ENCODE data around the gene C12orf76. TPM values are rescaled to one million over a fixed set of nuclear protein-coding genes. Genes with fewer than 3 reads are reported as not detected.

Gene C12orf76
- total and polyA plus RNA-seq, 10 of the 15 experiments (the other 5 are each of a cell fraction or from before 2014, with no cell fraction given), result 3.6 to 20.4 (median 10.7) TPM

DNA sequence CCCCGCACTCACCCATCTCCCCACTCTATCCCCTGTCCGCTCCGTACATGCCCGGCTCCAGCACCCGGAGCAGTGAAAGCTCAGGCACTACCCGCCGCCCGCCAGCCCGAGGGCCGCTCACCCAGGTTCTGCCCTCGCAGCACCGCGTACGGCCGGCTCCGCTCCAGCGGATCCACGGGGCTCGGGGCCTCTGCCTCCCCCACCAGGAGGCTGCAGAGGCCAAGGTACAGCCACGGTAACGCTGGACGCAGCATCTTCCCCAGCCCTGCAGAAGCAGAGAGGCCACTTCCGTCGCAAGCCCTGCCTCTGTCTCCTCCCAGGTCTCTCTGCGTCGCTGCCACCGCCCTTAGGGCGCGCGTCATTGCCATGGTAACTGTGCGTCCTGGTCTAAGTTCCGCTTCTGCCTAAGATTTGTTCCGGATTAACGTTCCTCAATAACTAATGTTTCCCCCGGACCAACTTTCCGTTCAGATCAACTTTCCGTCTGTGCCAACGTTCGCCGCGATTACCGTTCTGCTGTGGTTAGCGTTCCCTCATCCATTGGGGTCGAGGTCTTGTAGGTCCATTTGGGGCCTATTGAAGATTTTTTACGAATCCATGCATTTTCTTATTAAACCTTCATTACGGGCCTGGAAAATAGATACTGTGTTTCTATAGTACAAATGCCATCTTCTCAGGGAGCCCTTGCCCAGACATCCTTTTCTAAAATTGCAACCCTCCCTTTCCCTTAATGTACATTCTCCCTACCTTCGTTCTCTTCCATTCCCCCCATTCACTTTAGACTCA is at the start of gene C12orf76 (continued):
- TF ChIP-seq ZNF384 (IDR thresholded peaks at IDR 0.05; ENCODE audit: borderline replicate concordance, low read depth, low read length) (no peak), REST (IDR thresholded peaks at IDR 0.05; ENCODE audit: low read depth, low read length) (no peak), NBN (IDR thresholded peaks at IDR 0.05) (peak; percentile 96), CEBPB (IDR thresholded peaks at IDR 0.05; ENCODE audit: borderline replicate concordance in 1 of 2, low read depth in 2 of 2, low read length in 2 of 2) (no peak), MEF2B (IDR thresholded peaks at IDR 0.05; ENCODE audit: partially characterized antibody, poor library complexity, severe bottlenecking) (peak; percentile 49), JUND (IDR thresholded peaks at IDR 0.05; ENCODE audit: low read depth, low read length) (no peak), MEF2A (IDR thresholded peaks at IDR 0.05; ENCODE audit: insufficient read depth, low read depth, low read length) (0 out of 2 replicates have a peak, but pooled peaks have one; percentile 50), MYB (IDR thresholded peaks at IDR 0.05; ENCODE audit: borderline replicate concordance, low read depth, low read length) (no peak), RAD21 (IDR thresholded peaks at IDR 0.05; ENCODE audit: insufficient read depth, low read depth, low read length) (peak; percentile 32; the same call in 1 of the 2 replicates), KLF5 (IDR thresholded peaks at IDR 0.05; ENCODE audit: partially characterized antibody) (no peak), CHD2 (IDR thresholded peaks at IDR 0.05; ENCODE audit: borderline replicate concordance, low read depth, low read length) (peak; percentile 77; the same call in 1 of the 2 replicates), TAF1 (IDR thresholded peaks at IDR 0.05; ENCODE audit: borderline replicate concordance, low read depth, low read length) (peak; percentile 73; the same call in 1 of the 2 replicates), NKRF (conservative IDR thresholded peaks at IDR 0.05) (peak; percentile 91), RELB (IDR thresholded peaks at IDR 0.05; ENCODE audit: low read depth) (peak; percentile 79), ZZZ3 (IDR thresholded peaks at IDR 0.05; ENCODE audit: control insufficient read depth, insufficient read length, low read depth) (no peak), CHD4 (IDR thresholded peaks at IDR 0.05) (no peak), SMAD5 (IDR thresholded peaks at IDR 0.05; ENCODE audit: low read depth) (0 out of 2 replicates have a peak, but pooled peaks have one; percentile 65), POU2F2 (IDR thresholded peaks at IDR 0.05; ENCODE audit: borderline replicate concordance, low read depth, low read length) (peak; percentile 86; the same call in 2 of the 3 replicates), LARP7 (IDR thresholded peaks at IDR 0.05) (peak; percentile 84)
- TF ChIP-seq, protein P1, sequence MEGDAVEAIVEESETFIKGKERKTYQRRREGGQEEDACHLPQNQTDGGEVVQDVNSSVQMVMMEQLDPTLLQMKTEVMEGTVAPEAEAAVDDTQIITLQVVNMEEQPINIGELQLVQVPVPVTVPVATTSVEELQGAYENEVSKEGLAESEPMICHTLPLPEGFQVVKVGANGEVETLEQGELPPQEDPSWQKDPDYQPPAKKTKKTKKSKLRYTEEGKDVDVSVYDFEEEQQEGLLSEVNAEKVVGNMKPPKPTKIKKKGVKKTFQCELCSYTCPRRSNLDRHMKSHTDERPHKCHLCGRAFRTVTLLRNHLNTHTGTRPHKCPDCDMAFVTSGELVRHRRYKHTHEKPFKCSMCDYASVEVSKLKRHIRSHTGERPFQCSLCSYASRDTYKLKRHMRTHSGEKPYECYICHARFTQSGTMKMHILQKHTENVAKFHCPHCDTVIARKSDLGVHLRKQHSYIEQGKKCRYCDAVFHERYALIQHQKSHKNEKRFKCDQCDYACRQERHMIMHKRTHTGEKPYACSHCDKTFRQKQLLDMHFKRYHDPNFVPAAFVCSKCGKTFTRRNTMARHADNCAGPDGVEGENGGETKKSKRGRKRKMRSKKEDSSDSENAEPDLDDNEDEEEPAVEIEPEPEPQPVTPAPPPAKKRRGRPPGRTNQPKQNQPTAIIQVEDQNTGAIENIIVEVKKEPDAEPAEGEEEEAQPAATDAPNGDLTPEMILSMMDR (IDR thresholded peaks at IDR 0.05 in 2 of 3, conservative IDR thresholded peaks at IDR 0.05 in 1 of 3; ENCODE audit: control insufficient read depth in 2 of 3, extremely low read depth in 1 of 3, insufficient read depth in 1 of 3, low read depth in 3 of 3, low read length in 3 of 3), result peak; percentile 9 to 27 (median 13); a peak in 2 of 6 replicates

Measured in GM12878 (cell line).